Hematopoietic multipotent progenitor cell treated with erythropoietin and hydrocortisone succinate and interleukin-3 and kit ligand, for 8 days (in vitro differentiated cells): Measurements from ENCODE around the gene ZNF443.
A peak's percentile ranks its signal among the peaks of the same experiment; 100 is the strongest.
"Not testable (repeated sequence)": the region's sequence is repeated elsewhere in the genome, so short reads cannot be mapped to it uniquely, and the experiment has no call there.

Source experiments
- DNase-seq: peaks from one replicate; pipeline ENCODE4 v3.0.0-alpha.2; 2015

Gene ZNF443

DNA sequence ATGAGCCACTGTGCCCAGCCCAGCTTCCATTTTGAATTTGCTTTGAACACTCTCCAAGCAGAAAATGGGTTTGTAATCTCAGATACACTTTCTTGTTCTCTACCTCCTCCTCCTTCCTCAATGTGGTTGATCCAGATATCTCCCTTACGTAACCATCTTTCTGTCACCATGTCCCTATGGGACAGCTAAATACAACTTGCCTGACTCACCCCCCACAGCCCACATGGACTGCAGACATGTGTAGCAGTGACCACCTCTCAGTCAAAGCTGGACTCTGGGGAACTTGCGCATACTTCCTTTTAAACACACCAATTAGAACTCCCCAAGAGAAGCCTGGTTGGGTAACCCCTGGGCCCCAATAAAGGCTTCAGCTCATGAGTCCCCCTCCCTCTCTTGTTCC lies 28.9 kb downstream of the ZNF443 start:
- no peak for DNase-seq

DNA sequence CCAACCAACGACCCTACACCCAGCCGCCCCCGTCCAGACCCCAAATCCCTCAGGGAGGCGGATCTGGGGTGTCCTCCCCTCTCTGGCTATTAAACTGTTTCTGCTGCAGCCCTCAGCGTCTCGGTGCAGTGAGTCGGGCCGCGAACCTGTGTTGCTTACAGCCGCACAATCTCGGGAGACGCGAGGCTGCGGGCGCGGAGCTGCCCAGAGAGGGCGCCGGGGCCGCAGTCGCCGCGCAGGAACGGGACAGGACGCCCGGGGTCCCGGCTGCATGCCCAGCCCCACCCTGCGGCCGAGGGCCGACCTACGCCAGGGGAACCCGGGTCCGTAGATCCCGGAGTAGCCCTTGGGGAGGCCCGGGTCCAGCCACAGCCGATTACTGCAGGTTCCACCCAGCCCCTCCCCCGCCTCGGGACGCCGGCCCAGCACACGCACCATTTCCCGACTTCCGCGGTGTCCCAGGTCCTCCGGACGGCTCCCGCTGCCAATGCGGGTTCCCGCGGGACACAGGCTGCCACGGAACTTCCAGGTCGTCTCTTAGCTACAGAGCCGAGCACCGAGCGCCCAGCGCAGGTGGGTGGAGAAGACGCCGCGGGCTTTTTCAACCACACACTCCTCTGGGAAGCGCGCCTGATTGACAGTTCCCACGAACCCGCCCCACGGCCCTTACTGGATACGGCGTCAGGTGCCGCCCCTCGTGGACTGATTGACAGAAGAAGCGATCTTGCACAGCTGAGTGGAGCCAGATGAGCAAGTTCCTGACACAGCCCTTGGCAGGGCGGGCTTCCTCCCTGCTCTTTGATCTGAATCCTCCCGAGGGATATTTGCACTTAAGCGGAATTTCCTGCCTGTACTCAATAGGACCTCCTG lies 40.0 kb downstream of the ZNF443 start, which contains the start of gene ZNF799:
Gene ZNF799 (minus strand): TSS at position 639 of the 870 bp plus-strand sequence. CDS start 201 bp downstream, at position 438.
- DNase-seq: peak; percentile 95

DNA sequence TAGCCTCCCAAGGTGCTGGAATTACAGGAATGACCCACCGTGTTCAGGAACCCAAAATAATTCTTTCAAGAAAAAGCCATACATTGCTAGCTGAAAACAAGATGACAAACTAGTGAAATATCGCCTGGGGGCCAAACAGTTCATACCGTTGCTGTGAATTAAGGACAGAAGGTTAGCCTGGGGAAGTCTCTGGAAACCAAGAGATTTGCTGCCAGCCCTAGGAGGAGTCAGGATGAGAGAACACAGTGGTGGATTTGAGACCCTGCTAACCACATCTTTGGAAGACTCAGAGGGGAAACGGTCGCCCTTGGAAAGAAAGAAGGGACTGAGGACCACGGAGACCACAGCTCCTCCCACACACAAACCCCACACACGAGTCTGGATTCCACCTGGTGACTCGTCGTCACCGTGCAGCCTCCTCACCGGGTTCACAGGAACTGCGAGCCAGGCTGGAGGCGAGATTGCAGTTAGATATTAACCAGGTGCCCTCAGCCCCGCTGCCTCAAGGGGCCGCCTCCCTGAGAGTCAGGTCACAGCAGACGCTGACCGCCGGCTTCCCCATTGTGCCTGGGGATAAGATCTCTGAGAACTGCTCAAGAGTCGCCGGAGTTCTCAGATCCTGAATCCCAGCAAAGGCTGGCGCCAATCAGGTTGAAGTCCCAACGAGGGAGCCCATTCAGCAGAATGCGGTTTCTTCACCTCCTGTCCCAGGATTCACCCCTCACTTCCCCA lies 40.8 kb downstream of the ZNF443 start:
- DNase-seq: peak; percentile 17

DNA sequence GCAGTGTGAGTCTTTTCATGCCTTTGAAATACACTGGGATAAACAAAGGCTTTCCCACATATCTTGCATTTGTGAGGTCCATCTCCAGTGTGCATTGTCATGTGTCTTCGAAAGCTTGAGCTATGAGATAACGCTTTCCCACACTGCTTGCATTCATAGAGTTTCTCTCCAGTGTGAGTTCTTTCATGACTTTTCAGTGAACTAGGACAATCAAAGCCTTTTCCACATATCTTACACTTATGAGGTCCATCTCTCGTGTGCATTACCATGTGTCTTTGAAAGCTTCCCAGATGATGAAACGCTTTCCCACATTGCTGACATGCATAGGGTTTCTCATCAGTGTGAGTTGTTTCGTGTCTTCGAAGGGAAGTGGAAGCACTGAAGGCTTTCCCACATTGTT lies 49.7 kb downstream of the ZNF443 start:
- not testable (repeated sequence) for DNase-seq

DNA sequence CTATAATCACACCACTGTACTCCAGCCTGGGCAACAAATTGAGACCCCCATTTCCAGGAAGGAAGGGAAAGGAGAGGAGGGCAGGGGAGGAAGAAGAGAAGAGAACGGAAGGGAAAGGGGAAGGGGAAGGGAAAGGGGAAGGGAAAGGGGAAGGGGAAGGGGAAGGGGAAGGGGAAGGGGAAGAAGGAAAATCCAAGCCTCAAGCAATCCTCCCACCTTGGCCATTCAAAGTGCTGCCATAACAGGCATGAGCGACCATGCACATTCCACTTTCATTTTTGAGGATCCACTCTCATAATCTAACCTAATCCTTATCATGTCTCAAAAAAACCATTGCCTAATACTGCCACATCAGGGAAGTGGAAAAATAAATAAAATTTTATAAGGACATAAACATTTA lies 54.5 kb downstream of the ZNF443 start:
- DNase-seq: not testable (repeated sequence)

DNA sequence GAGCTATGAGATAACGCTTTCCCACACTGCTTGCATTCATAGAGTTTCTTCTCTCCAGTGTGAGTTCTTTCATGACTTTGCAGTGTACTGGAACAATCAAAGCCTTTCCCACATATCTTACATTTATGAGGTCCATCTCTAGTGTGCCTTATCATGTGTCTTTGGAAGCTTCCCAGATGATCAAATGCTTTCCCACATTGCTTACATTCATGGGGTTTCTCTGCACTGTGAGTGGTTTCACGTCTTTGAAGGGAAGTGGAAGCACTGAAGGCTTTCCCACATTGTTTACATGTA lies 60.4 kb downstream of the ZNF443 start:
- DNase-seq: no peak

DNA sequence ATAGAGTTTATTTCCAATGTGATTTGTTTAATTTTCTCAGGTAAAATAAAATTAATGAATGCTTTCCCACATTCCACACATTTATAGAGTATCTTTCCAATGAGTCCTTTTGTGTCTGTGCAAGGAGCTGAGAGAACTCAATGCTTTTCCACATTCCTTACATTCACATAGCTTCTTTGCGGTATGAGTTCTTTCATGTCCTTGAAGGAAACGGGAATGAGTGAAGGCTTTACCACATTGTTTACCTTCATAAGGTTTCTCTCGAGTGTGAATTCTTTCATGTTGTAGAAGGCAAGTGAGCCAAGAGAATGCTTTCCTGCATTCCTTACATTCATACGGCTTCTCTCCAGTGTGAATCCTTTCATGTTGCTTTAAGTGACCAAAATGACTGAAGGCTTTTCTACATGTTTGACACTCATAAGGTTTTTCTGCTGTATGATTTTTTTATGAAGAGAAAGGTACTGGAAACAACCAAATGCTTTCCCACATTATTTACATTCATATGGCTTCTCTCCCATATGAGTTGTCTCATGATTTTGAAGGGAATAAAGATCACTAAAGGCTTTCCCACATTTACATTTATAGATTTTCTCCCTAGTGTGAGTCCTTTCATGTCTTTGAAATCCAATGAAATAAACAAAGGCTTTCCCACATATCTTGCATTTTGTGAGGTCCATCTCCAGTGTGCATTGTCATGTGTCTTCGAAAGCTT lies 60.9 kb downstream of the ZNF443 start:
- no peak for DNase-seq
